ENCODE data around the gene GTF2E1. TPM values are rescaled to one million over a fixed set of nuclear protein-coding genes. Genes with fewer than 3 reads are reported as not detected.

Gene GTF2E1
- total RNA-seq, 1 donor from 2014 or later, result 25.9 TPM

Other genes with a start within 250 kb of the GTF2E1 start
- 116 and 123 TPM in 2 replicates for gene NDUFB4, start 146.4 kb upstream of the GTF2E1 start, total RNA-seq
- gene HGD, start 60.5 kb upstream of the GTF2E1 start, total RNA-seq, result 0.19 and 0.24 TPM in 2 replicates
- 27.6 and 29.3 TPM in 2 replicates for gene RABL3, start 228 bp upstream of the GTF2E1 start, total RNA-seq
- gene STXBP5L, start 165.5 kb downstream of the GTF2E1 start, total RNA-seq, result not detected in 2 replicates